ENCODE data around the gene CAPN5. TPM values are rescaled to one million over a fixed set of nuclear protein-coding genes. Genes with fewer than 3 reads are reported as not detected.

CAPN5 gene
- total and polyA plus RNA-seq, 2 experiments from 2014 or later: 18.3 to 22.4 TPM

- H3F3A ChIP-seq (ENCODE audit: insufficient read depth): no peaks in the 10 kb centered on the region
Measured at GRCh38 chr11:77154381-77155081, 87.8 kb downstream of the CAPN5 start.

GRCh38 chr11:77155082-77155475 lies 88.3 kb downstream of the CAPN5 start:
- Histone ChIP-seq H3K27ac (no peak overlapping the region), H3K4me2 (ENCODE audit: unreplicated experiment) (no peak overlapping the region), H3K36me3 (ENCODE audit: low read depth) (no peaks in the 10 kb centered on the region), H3F3A (ENCODE audit: insufficient read depth) (no peaks in the 10 kb centered on the region), H3K9ac (no peak overlapping the region), H3K79me2 (ENCODE audit: insufficient read depth) (no peaks in the 10 kb centered on the region), H3K9me3 (ENCODE audit: low read depth) (no peaks in the 10 kb centered on the region), H3K27me3 (replicated peaks; ENCODE audit: insufficient read depth) (no peaks in the 10 kb centered on the region), H2AFZ (no peak overlapping the region), H3K4me3 (no peak overlapping the region), H4K20me1 (ENCODE audit: insufficient read depth) (no peaks in the 10 kb centered on the region), H3K4me1 (ENCODE audit: insufficient read depth) (no peaks in the 10 kb centered on the region), H3K9me2 (ENCODE audit: insufficient read depth) (no peaks in the 10 kb centered on the region)
- no peak for DNase-seq
- TF ChIP-seq EZH2phosphoT487 (IDR thresholded peaks at IDR 0.05; ENCODE audit: insufficient read depth, low read depth): no peak
- TF ChIP-seq EZH2 (IDR thresholded peaks at IDR 0.05; ENCODE audit: insufficient read depth, poor library complexity, severe bottlenecking): no peak
- in situ Hi-C loops (cut with MboI): no loop called here
- 80 to 94% methylated on average over 3 to 4 of the region's 4 CpGs for WGBS, 2 experiments (ENCODE audit: low coverage in 1 of 2, low lambda C conversion rate in 2 of 2, missing lambda C conversion rate in 2 of 2)

More at GRCh38 chr11:77154381-77155081, 87.8 kb downstream of the CAPN5 start:
- no peaks in the 10 kb centered on the region for H4K20me1 ChIP-seq (ENCODE audit: insufficient read depth)
- no peaks in the 10 kb centered on the region for H3K27me3 ChIP-seq (replicated peaks; ENCODE audit: insufficient read depth)
- H3K79me2 ChIP-seq (ENCODE audit: insufficient read depth): no peaks in the 10 kb centered on the region
- DNase-seq: no peak
- no peak overlapping the region for H2AFZ ChIP-seq
- TF ChIP-seq EZH2phosphoT487 (IDR thresholded peaks at IDR 0.05; ENCODE audit: insufficient read depth, low read depth) (no peak), EZH2 (IDR thresholded peaks at IDR 0.05; ENCODE audit: insufficient read depth, poor library complexity, severe bottlenecking) (no peak)
- no peaks in the 10 kb centered on the region for H3K9me3 ChIP-seq (ENCODE audit: low read depth)
- in situ Hi-C loops (cut with MboI): no loop called here
- H3K9ac ChIP-seq: no peak overlapping the region
- H3K9me2 ChIP-seq (ENCODE audit: insufficient read depth): no peaks in the 10 kb centered on the region
- 55 to 78% methylated on average over 5 to 10 of the region's 10 CpGs for WGBS, 2 experiments (ENCODE audit: low coverage in 1 of 2, low lambda C conversion rate in 2 of 2, missing lambda C conversion rate in 2 of 2)
- no peak overlapping the region for H3K4me2 ChIP-seq (ENCODE audit: unreplicated experiment)
- H3K4me1 ChIP-seq (ENCODE audit: insufficient read depth): no peaks in the 10 kb centered on the region
- no peak overlapping the region for H3K27ac ChIP-seq
- no peaks in the 10 kb centered on the region for H3K36me3 ChIP-seq (ENCODE audit: low read depth)
- no peak overlapping the region for H3K4me3 ChIP-seq

GRCh38 chr11:77155556-77156130 lies 88.9 kb downstream of the CAPN5 start:
- 76 to 81% methylated on average over 13 of the region's 13 CpGs for WGBS, 2 experiments (ENCODE audit: low coverage in 1 of 2, low lambda C conversion rate in 2 of 2, missing lambda C conversion rate in 2 of 2)
- no peaks in the 10 kb centered on the region for H3K79me2 ChIP-seq (ENCODE audit: insufficient read depth)
- no peak for DNase-seq
- no peak overlapping the region for H2AFZ ChIP-seq
- no peak overlapping the region for H3K4me3 ChIP-seq
- H3K4me2 ChIP-seq (ENCODE audit: unreplicated experiment): no peak overlapping the region
- no peaks in the 10 kb centered on the region for H3K9me2 ChIP-seq (ENCODE audit: insufficient read depth)
- no peaks in the 10 kb centered on the region for H3K4me1 ChIP-seq (ENCODE audit: insufficient read depth)
- no peak overlapping the region for H3K27ac ChIP-seq
- no peaks in the 10 kb centered on the region for H3K9me3 ChIP-seq (ENCODE audit: low read depth)
- H3K9ac ChIP-seq: no peak overlapping the region
- H4K20me1 ChIP-seq (ENCODE audit: insufficient read depth): no peaks in the 10 kb centered on the region
- no peaks in the 10 kb centered on the region for H3K36me3 ChIP-seq (ENCODE audit: low read depth)
- H3K27me3 ChIP-seq (replicated peaks; ENCODE audit: insufficient read depth): no peaks in the 10 kb centered on the region
- H3F3A ChIP-seq (ENCODE audit: insufficient read depth): no peaks in the 10 kb centered on the region
- in situ Hi-C loops (cut with MboI): no loop called here
- no peak for TF ChIP-seq EZH2phosphoT487 (IDR thresholded peaks at IDR 0.05; ENCODE audit: insufficient read depth, low read depth)
- no peak for TF ChIP-seq EZH2 (IDR thresholded peaks at IDR 0.05; ENCODE audit: insufficient read depth, poor library complexity, severe bottlenecking)

- in situ Hi-C loops (cut with MboI): no loop called here
- Histone ChIP-seq H3K27me3 (replicated peaks; ENCODE audit: insufficient read depth) (no peaks in the 10 kb centered on the region), H4K20me1 (ENCODE audit: insufficient read depth) (no peaks in the 10 kb centered on the region), H3K79me2 (ENCODE audit: insufficient read depth) (no peaks in the 10 kb centered on the region), H3K4me1 (ENCODE audit: insufficient read depth) (no peaks in the 10 kb centered on the region), H3K27ac (no peak overlapping the region), H3K36me3 (ENCODE audit: low read depth) (no peaks in the 10 kb centered on the region), H3F3A (ENCODE audit: insufficient read depth) (no peaks in the 10 kb centered on the region), H3K9me2 (ENCODE audit: insufficient read depth) (no peaks in the 10 kb centered on the region), H3K4me2 (ENCODE audit: unreplicated experiment) (no peak overlapping the region), H3K9ac (no peak overlapping the region), H3K9me3 (ENCODE audit: low read depth) (no peaks in the 10 kb centered on the region), H3K4me3 (no peak overlapping the region), H2AFZ (no peak overlapping the region)
- no peak for DNase-seq
- TF ChIP-seq EZH2 (IDR thresholded peaks at IDR 0.05; ENCODE audit: insufficient read depth, poor library complexity, severe bottlenecking): no peak
- TF ChIP-seq EZH2phosphoT487 (IDR thresholded peaks at IDR 0.05; ENCODE audit: insufficient read depth, low read depth): no peak
- 76 to 78% methylated on average over 24 to 26 of the region's 26 CpGs for WGBS, 2 experiments (ENCODE audit: low coverage in 1 of 2, low lambda C conversion rate in 2 of 2, missing lambda C conversion rate in 2 of 2)
Measured at GRCh38 chr11:77156396-77157195, 89.8 kb downstream of the CAPN5 start.
